Hepatocyte (in vitro differentiated cells): ENCODE data around the gene EFCAB10. TPM values are rescaled to one million over a fixed set of nuclear protein-coding genes. Genes with fewer than 3 reads are reported as not detected.
"Not testable (repeated sequence)": the region's sequence is repeated elsewhere in the genome, so short reads cannot be mapped to it uniquely, and the experiment has no call there.

Experiments
- DNase-seq: peaks from one replicate; pipeline ENCODE4 v3.0.0-alpha.2; 2016; ENCODE audit warnings: low spot score
- H2AFZ ChIP-seq: fragments of 200-600 bp; sonication (generic); 2 replicates; pipeline ENCODE4 v1.6.0; 2016; ENCODE audit warnings: antibody characterized with exemption, mild to moderate bottlenecking
- H3K27ac ChIP-seq: fragments of 200-600 bp; sonication (generic); 2 replicates; pipeline ENCODE4 v1.5.1; 2016; ENCODE audit warnings: mild to moderate bottlenecking
- H3K27me3 ChIP-seq: fragments of 200-600 bp; sonication (generic); 2 replicates; pipeline ENCODE4 v1.6.1; 2016
- H3K36me3 ChIP-seq: fragments of 200-600 bp; sonication (generic); replicated peaks from 2 replicates; pipeline ENCODE4 v1.5.1; 2016; ENCODE audit warnings: low read depth; ENCODE audit not compliant: insufficient read depth
- H3K4me1 ChIP-seq: fragments of 200-600 bp; sonication (generic); 2 replicates; pipeline ENCODE4 v1.5.1; 2016; ENCODE audit warnings: mild to moderate bottlenecking, moderate library complexity; ENCODE audit not compliant: insufficient read depth
- H3K4me2 ChIP-seq: fragments of 200-600 bp; sonication (generic); 2 replicates; pipeline ENCODE4 v1.6.0; 2016
- H3K4me3 ChIP-seq: fragments of 200-600 bp; sonication (generic); 2 replicates; pipeline ENCODE4 v1.5.1; 2016; ENCODE audit warnings: mild to moderate bottlenecking
- H3K79me2 ChIP-seq: fragments of 200-600 bp; sonication (generic); 2 replicates; pipeline ENCODE4 v1.6.0; 2017; ENCODE audit warnings: mild to moderate bottlenecking
- H3K9me2 ChIP-seq: fragments of 200-600 bp; sonication (generic); replicated peaks from 2 replicates; pipeline ENCODE4 v1.6.0; 2017; ENCODE audit warnings: mild to moderate bottlenecking; ENCODE audit not compliant: insufficient read depth
- H3K9me3 ChIP-seq: fragments of 200-600 bp; sonication (generic); 2 replicates; pipeline ENCODE4 v1.5.1; 2016; ENCODE audit warnings: low read depth, mild to moderate bottlenecking
- H4K20me1 ChIP-seq: fragments of 200-600 bp; sonication (generic); 2 replicates; pipeline ENCODE4 v1.6.0; 2016; ENCODE audit warnings: mild to moderate bottlenecking; ENCODE audit not compliant: insufficient read depth, poor library complexity, severe bottlenecking
- EZH2 ChIP-seq: fragments of 200-600 bp; sonication (generic); IDR thresholded peaks from 2 replicates; pipeline ENCODE4 v1.6.1; 2016; ENCODE audit warnings: antibody characterized with exemption, mild to moderate bottlenecking, borderline replicate concordance
- EZH2phosphoT487 ChIP-seq: fragments of 200-600 bp; sonication (generic); IDR thresholded peaks from one replicate; pipeline ENCODE4 v1.6.1; 2018; ENCODE audit warnings: antibody characterized with exemption, mild to moderate bottlenecking, low read depth, moderate library complexity; ENCODE audit not compliant: unreplicated experiment, severe bottlenecking
- WGBS: methylation state at CpG from one replicate; pipeline ENCODE4 v1.1.6; 2016; ENCODE audit warnings: low lambda C conversion rate; ENCODE audit errors: missing lambda C conversion rate; 5-methylcytosine and 5-hydroxymethylcytosine counted together
- polyA plus RNA-seq: library from polyadenylated mRNA; unstranded; fragments of >200 nt; fragmentation: Nextera tagmentation; extraction: Ambion mirVana; gene quantifications from 2 replicates; pipeline ENCODE4 v1.2.1, GENCODE V29; 2016
- total RNA-seq: library from RNA; depleted of rRNA; stranded (reverse); fragments of >200 nt; gene quantifications from 2 replicates; pipeline ENCODE4 v1.2.3, GENCODE V29; 2014
- TF ChIP-seq, protein P1 (sequence below): fragments of 200-600 bp; sonication (generic); IDR thresholded peaks from 2 replicates; pipeline ENCODE4 v1.5.1; 2016; ENCODE audit warnings: antibody characterized with exemption, mild to moderate bottlenecking; ENCODE audit not compliant: poor library complexity

The EFCAB10 gene
- total and polyA plus RNA-seq, 2 experiments from 2014 or later = 0.24 TPM; not detected in 1

DNA sequence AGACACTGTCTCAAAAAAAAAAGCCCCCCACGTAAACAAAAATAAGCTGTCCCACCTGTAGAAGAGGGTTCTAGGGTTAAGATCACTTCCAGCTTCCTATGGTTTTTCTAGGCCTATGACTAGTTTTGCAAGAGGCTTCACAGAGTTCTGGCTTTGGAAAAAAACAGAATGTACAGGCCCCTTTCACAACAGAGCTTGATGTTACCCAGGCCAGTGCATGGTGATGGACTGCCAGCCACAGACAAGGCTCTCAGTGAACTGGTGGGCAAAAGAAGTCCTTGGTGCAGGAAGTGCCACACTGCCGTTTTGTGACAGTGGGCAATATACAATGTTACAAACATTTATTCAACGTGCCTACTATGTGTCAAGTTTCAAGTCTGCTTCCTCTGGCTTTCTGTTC lies 18.3 kb upstream of the EFCAB10 start:
- H3K79me2 ChIP-seq = no peaks in the 10 kb centered on the region
- no peaks in the 10 kb centered on the region for H3K9me3 ChIP-seq
- H2AFZ ChIP-seq = no peak overlapping the region
- no peaks in the 10 kb centered on the region for H4K20me1 ChIP-seq
- no peaks in the 10 kb centered on the region for H3K9me2 ChIP-seq
- H3K36me3 ChIP-seq = no peaks in the 10 kb centered on the region
- H3K27me3 ChIP-seq = no peaks in the 10 kb centered on the region
- DNase-seq = peak; percentile 20
- TF ChIP-seq, protein P1, sequence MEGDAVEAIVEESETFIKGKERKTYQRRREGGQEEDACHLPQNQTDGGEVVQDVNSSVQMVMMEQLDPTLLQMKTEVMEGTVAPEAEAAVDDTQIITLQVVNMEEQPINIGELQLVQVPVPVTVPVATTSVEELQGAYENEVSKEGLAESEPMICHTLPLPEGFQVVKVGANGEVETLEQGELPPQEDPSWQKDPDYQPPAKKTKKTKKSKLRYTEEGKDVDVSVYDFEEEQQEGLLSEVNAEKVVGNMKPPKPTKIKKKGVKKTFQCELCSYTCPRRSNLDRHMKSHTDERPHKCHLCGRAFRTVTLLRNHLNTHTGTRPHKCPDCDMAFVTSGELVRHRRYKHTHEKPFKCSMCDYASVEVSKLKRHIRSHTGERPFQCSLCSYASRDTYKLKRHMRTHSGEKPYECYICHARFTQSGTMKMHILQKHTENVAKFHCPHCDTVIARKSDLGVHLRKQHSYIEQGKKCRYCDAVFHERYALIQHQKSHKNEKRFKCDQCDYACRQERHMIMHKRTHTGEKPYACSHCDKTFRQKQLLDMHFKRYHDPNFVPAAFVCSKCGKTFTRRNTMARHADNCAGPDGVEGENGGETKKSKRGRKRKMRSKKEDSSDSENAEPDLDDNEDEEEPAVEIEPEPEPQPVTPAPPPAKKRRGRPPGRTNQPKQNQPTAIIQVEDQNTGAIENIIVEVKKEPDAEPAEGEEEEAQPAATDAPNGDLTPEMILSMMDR = no peak
- TF ChIP-seq EZH2phosphoT487 = no peak
- TF ChIP-seq EZH2 = no peak
- no peak overlapping the region for H3K4me3 ChIP-seq
- no peak overlapping the region for H3K4me2 ChIP-seq
- 80% methylated on average over 3 of the region's 3 CpGs for WGBS
- H3K27ac ChIP-seq = no peak overlapping the region
- H3K4me1 ChIP-seq = no peaks in the 10 kb centered on the region

DNA sequence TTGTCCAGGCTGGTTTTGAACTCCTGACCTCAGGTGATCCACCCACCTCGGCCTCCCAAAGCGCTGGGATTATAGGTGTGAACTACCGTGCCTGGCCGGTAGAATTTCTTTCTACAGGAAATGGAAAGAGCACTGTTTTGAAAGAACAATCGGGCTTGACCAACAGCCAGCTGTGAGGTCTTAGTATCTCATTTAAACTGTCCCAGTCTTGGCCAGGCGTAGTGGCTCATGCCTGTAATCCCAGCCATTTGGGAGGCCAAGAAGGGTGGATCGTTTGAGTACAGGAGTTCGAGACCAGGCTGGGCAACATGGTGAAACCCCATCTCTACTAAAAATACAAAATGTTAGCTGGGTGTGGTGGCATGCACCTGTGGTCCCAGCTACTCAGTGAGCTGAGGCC lies 17.8 kb upstream of the EFCAB10 start:
- H3K9me2 ChIP-seq, H3K27ac ChIP-seq, H2AFZ ChIP-seq, H3K9me3 ChIP-seq, DNase-seq, H3K4me2 ChIP-seq, H3K27me3 ChIP-seq, H3K4me1 ChIP-seq, H3K4me3 ChIP-seq, H4K20me1 ChIP-seq, H3K36me3 ChIP-seq, H3K79me2 ChIP-seq: not testable (repeated sequence)
- 94% methylated on average over 8 of the region's 8 CpGs for WGBS

DNA sequence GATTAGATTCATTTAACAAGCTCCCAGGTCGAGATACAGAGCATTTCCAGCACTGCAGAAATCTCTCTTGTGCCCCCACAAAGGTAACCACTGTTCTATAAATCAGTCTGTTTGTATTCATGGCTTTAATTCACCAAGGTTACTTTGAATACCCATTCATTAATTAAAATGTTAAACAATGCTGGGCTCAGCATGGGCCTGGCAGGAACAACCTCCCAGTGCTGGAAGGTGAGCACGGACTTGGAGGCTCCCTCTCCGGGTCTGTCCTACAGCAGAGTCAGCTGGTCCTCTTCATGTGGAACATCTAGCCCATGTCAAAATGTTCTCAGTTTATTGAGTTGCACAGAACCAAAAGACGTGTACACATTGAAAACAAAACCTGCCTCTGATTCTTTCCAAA lies 15.6 kb upstream of the EFCAB10 start:
- no peaks in the 10 kb centered on the region for H3K79me2 ChIP-seq
- H3K27me3 ChIP-seq = no peaks in the 10 kb centered on the region
- H3K4me1 ChIP-seq = no peaks in the 10 kb centered on the region
- H3K4me2 ChIP-seq = no peak overlapping the region
- H4K20me1 ChIP-seq = no peaks in the 10 kb centered on the region
- no peaks in the 10 kb centered on the region for H3K9me3 ChIP-seq
- DNase-seq = no peak
- no peaks in the 10 kb centered on the region for H3K36me3 ChIP-seq
- H3K9me2 ChIP-seq = no peaks in the 10 kb centered on the region
- H2AFZ ChIP-seq = no peak overlapping the region
- no peak overlapping the region for H3K27ac ChIP-seq
- H3K4me3 ChIP-seq = no peak overlapping the region
- TF ChIP-seq EZH2phosphoT487 (no peak), EZH2 (no peak)
- TF ChIP-seq, protein P1 = no peak
- 55% methylated on average over 4 of the region's 4 CpGs for WGBS

DNA sequence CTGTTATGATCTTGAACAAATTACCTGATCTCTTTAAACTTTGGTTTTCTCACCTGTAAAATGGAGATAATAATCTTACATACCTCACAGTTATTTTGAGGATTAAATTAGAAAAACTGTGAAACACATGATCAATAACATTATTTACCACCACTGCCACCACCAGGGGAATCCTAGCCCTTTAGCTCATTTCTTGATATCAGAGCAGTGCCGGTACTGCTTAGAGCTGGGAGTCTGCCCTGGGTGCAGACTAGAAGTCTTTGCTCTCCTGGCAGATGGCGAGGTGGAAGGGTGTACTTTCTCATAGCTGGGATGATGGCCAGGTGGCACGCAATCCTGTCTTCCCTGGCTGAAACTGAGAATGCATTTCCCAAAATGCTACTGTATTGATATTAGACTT lies 12.7 kb upstream of the EFCAB10 start:
- 78% methylated on average over 3 of the region's 3 CpGs for WGBS

More for the DNA sequence above, 12.7 kb upstream of the EFCAB10 start:
- no peaks in the 10 kb centered on the region for H3K9me3 ChIP-seq
- H2AFZ ChIP-seq = no peak overlapping the region
- no peaks in the 10 kb centered on the region for H3K9me2 ChIP-seq
- H3K36me3 ChIP-seq = no peaks in the 10 kb centered on the region
- H4K20me1 ChIP-seq = no peaks in the 10 kb centered on the region
- no peaks in the 10 kb centered on the region for H3K79me2 ChIP-seq
- H3K4me2 ChIP-seq = no peak overlapping the region
- no peaks in the 10 kb centered on the region for H3K4me1 ChIP-seq
- H3K27me3 ChIP-seq = no peaks in the 10 kb centered on the region
- TF ChIP-seq EZH2 = no peak
- TF ChIP-seq EZH2phosphoT487 = no peak
- TF ChIP-seq, protein P1 = no peak
- no peak for DNase-seq
- no peak overlapping the region for H3K4me3 ChIP-seq
- H3K27ac ChIP-seq = no peak overlapping the region
